Keratinocyte (primary cell): Measurements from ENCODE around the gene PARVA. TPM values are rescaled to one million over a fixed set of nuclear protein-coding genes. Genes with fewer than 3 reads are reported as not detected.

Experiments
- DNase-seq: peaks from one replicate; pipeline ENCODE4 v3.0.0-alpha.2; 2011; ENCODE audit warnings: low read depth, missing footprints, low spot score
- FAIRE-seq: peaks from 2 replicates; lab custom pipeline; 2011; peaks lifted over from hg19 to GRCh38; lab: Jason Lieb, UNC
- H2AFZ ChIP-seq: 2 replicates; pipeline ENCODE4 v1.6.0; 2012; ENCODE audit warnings: low read length, control low read depth, inconsistent platforms; ENCODE audit not compliant: control insufficient read depth
- H3K27ac ChIP-seq: 2 replicates; pipeline ENCODE4 v1.5.1; 2011; ENCODE audit warnings: low read length; ENCODE audit not compliant: control insufficient read depth, insufficient read depth
- H3K27me3 ChIP-seq: 3 replicates; pipeline ENCODE4 v1.6.0; 2011; ENCODE audit warnings: low read length; ENCODE audit not compliant: control insufficient read depth, insufficient read depth; ENCODE audit errors: extremely low read depth
- H3K36me3 ChIP-seq, 2 experiments: 2 replicates in 1 of 2; 3 replicates in 1 of 2; pipeline ENCODE4 v1.5.1; 2011; ENCODE audit warnings: low read length in 2 of 2, mild to moderate bottlenecking in 1 of 2; ENCODE audit not compliant: control insufficient read depth in 2 of 2, insufficient read depth in 2 of 2; ENCODE audit errors: extremely low read depth in 1 of 2
- H3K4me1 ChIP-seq: 3 replicates; pipeline ENCODE4 v1.5.1; 2011; ENCODE audit warnings: low read length; ENCODE audit not compliant: control insufficient read depth, insufficient read depth; ENCODE audit errors: extremely low read depth
- H3K4me2 ChIP-seq: 3 replicates; pipeline ENCODE4 v1.6.0; 2011; ENCODE audit warnings: low read depth, low read length; ENCODE audit not compliant: control insufficient read depth, insufficient read depth; ENCODE audit errors: extremely low read depth
- H3K4me3 ChIP-seq, 3 experiments: fragments of 200-600 bp in 1 of 3; sonication (generic) in 1 of 3; 2 replicates in 2 of 3; 3 replicates in 1 of 3; pipeline ENCODE4 v1.5.1; 2011 to 2016; ENCODE audit warnings: low read length in 3 of 3, mild to moderate bottlenecking in 3 of 3, control low read depth in 2 of 3, inconsistent platforms in 1 of 3, low read depth in 1 of 3, mixed read lengths in 1 of 3, mixed run types in 1 of 3, moderate library complexity in 1 of 3; ENCODE audit not compliant: control insufficient read depth in 2 of 3, insufficient read depth in 2 of 3; ENCODE audit errors: extremely low read depth in 1 of 3
- H3K79me2 ChIP-seq: 2 replicates; pipeline ENCODE4 v1.6.0; 2012; ENCODE audit warnings: low read length; ENCODE audit not compliant: control insufficient read depth, insufficient read depth
- H3K9ac ChIP-seq: 3 replicates; pipeline ENCODE4 v1.6.0; 2011; ENCODE audit warnings: low read length; ENCODE audit not compliant: control insufficient read depth, insufficient read depth; ENCODE audit errors: extremely low read depth
- H3K9me1 ChIP-seq: 3 replicates; pipeline ENCODE4 v1.6.0; 2011; ENCODE audit warnings: low read length; ENCODE audit not compliant: control insufficient read depth, insufficient read depth; ENCODE audit errors: extremely low read depth
- H3K9me3 ChIP-seq: 2 replicates; pipeline ENCODE4 v1.5.1; 2012; ENCODE audit warnings: low read depth, low read length; ENCODE audit not compliant: control insufficient read depth
- H4K20me1 ChIP-seq: 3 replicates; pipeline ENCODE4 v1.6.0; 2011; ENCODE audit warnings: low read length; ENCODE audit not compliant: control insufficient read depth, insufficient read depth; ENCODE audit errors: extremely low read depth
- CTCF ChIP-seq, 3 experiments: IDR thresholded peaks in 1 of 3; conservative IDR thresholded peaks in 1 of 3; optimal IDR thresholded peaks in 1 of 3; 2 replicates in 2 of 3; 3 replicates in 1 of 3; pipeline versions ENCODE3 to v1.5.1; 2011; ENCODE audit warnings: low read length in 3 of 3, mild to moderate bottlenecking in 3 of 3, moderate library complexity in 2 of 3, control low read depth in 1 of 3, inconsistent platforms in 1 of 3; ENCODE audit not compliant: insufficient read depth in 2 of 3; ENCODE audit errors: extremely low read depth in 1 of 3
- EZH2 ChIP-seq: IDR thresholded peaks from one replicate; pipeline ENCODE4 v1.6.1; 2012; ENCODE audit warnings: inconsistent platforms, mild to moderate bottlenecking, low read length, moderate library complexity
- dilution Hi-C: fragments of 300-500 bp; cut with MboI; formaldehyde crosslinking; loops from one replicate; pipeline ENCODE4 v1.7.0; 2020; ENCODE audit warnings: low sequenced_read_pairs; ENCODE audit not compliant: extremely low pct_ligation_motif_present
- polyA plus RNA-seq, 5 experiments: library from polyadenylated mRNA; depleted of rRNA in 3 of 5; stranded (reverse) in 3 of 5; stranded (forward) in 1 of 5; unstranded in 1 of 5; fragments of >200 nt; gene quantifications; 1 replicate in 1 of 5; 2 replicates in 3 of 5; 3 replicates in 1 of 5; pipeline versions ENCODE4 v1.2.1 to v1.2.3, GENCODE V29; 2011 to 2012; ENCODE audit warnings: missing spikeins in 2 of 5, low read depth in 1 of 5, low replicate concordance in 1 of 5

The PARVA gene
- polyA plus RNA-seq, 1 donor (not counting 4 experiments of a cell fraction or from before 2014, with no cell fraction given), result 28.9 TPM

- no peak overlapping the region for H3K9ac ChIP-seq
- peaks cover 0 to 10% of the 10 kb centered on the region in 2 experiments for H3K36me3 ChIP-seq
- no peak overlapping the region for H3K27ac ChIP-seq
- H3K4me1 ChIP-seq, result no peaks in the 10 kb centered on the region
- H3K9me3 ChIP-seq, result no peaks in the 10 kb centered on the region
- H3K9me1 ChIP-seq, result no peaks in the 10 kb centered on the region
- no peak overlapping the region for H3K4me2 ChIP-seq
- H3K27me3 ChIP-seq, result no peaks in the 10 kb centered on the region
- TF ChIP-seq CTCF (optimal IDR thresholded peaks at IDR 0.05 in 1 of 3, IDR thresholded peaks at IDR 0.05 in 1 of 3, conservative IDR thresholded peaks at IDR 0.05 in 1 of 3; ENCODE audit: extremely low read depth in 1 of 3, insufficient read depth in 2 of 3, low read length in 3 of 3) (no peak), EZH2 (no peak)
- H2AFZ ChIP-seq, result no peak overlapping the region
- DNase-seq, result no peak
- dilution Hi-C loops, result no loop called here
- no peak overlapping the region for H3K4me3 ChIP-seq
- FAIRE-seq, result no peak
- no peaks in the 10 kb centered on the region for H4K20me1 ChIP-seq
- H3K79me2 ChIP-seq, result no peaks in the 10 kb centered on the region
These were observed 140.4 kb downstream of the PARVA start for GRCh38 chr11:12517741-12518140.

- Histone ChIP-seq H3K36me3 (peaks cover 0 to 12% of the 10 kb centered on the region in 2 experiments), H3K79me2 (no peaks in the 10 kb centered on the region), H4K20me1 (no peaks in the 10 kb centered on the region), H3K4me2 (no peak overlapping the region), H3K27ac (no peak overlapping the region), H3K9me1 (no peaks in the 10 kb centered on the region), H2AFZ (no peak overlapping the region), H3K4me1 (no peaks in the 10 kb centered on the region), H3K9ac (no peak overlapping the region), H3K4me3 (no peak overlapping the region), H3K9me3 (no peaks in the 10 kb centered on the region), H3K27me3 (no peaks in the 10 kb centered on the region)
- no peak for FAIRE-seq
- no peak for DNase-seq
- dilution Hi-C loops, result no loop called here
- TF ChIP-seq EZH2, result no peak
- TF ChIP-seq CTCF (optimal IDR thresholded peaks at IDR 0.05 in 1 of 3, IDR thresholded peaks at IDR 0.05 in 1 of 3, conservative IDR thresholded peaks at IDR 0.05 in 1 of 3; ENCODE audit: extremely low read depth in 1 of 3, insufficient read depth in 2 of 3, low read length in 3 of 3), result no peak
These were observed 141.4 kb downstream of the PARVA start for GRCh38 chr11:12518606-12519385.
